SK-N-SH (cell line): ENCODE results near the gene ZNF639. TPM values are rescaled to one million over a fixed set of nuclear protein-coding genes. Genes with fewer than 3 reads are reported as not detected.

Experiments used
- ELF1 ChIP-seq: IDR thresholded peaks from 2 replicates; pipeline ENCODE4 v1.4.0; 2012
- FOSL2 ChIP-seq: IDR thresholded peaks from 2 replicates; pipeline ENCODE4 v1.4.0; 2012; ENCODE audit warnings: low read depth, mild to moderate bottlenecking, moderate library complexity, borderline replicate concordance
- FOXJ3 ChIP-seq: sonication (generic); formaldehyde crosslinking; IDR thresholded peaks from 2 replicates; pipeline ENCODE4 v1.5.1; 2020; ENCODE audit warnings: mild to moderate bottlenecking, missing genetic modification reagents
- IRF3 ChIP-seq: fragments of 150-350 bp; IDR thresholded peaks from 2 replicates; pipeline ENCODE4 v1.6.1; 2016; ENCODE audit warnings: mild to moderate bottlenecking, low read depth, low read length
- MAX ChIP-seq: IDR thresholded peaks from 2 replicates; pipeline ENCODE4 v1.4.0; 2012; ENCODE audit warnings: low read depth
- PBX3 ChIP-seq: IDR thresholded peaks from 2 replicates; pipeline ENCODE4; 2012
- RAD21 ChIP-seq: IDR thresholded peaks from 2 replicates; pipeline ENCODE4 v1.6.1; 2012; ENCODE audit warnings: mild to moderate bottlenecking, low read length
- RCOR1 ChIP-seq: fragments of 150-350 bp; IDR thresholded peaks from 2 replicates; pipeline ENCODE4 v1.6.1; 2017; ENCODE audit warnings: antibody characterized with exemption, low read length
- REST ChIP-seq: IDR thresholded peaks from 2 replicates; pipeline ENCODE4 v1.6.1; 2012; ENCODE audit warnings: mild to moderate bottlenecking, low read depth, low read length, moderate library complexity
- TAF1 ChIP-seq: IDR thresholded peaks from 2 replicates; pipeline ENCODE4 v1.6.1; 2012; ENCODE audit warnings: low read depth, mild to moderate bottlenecking, low read length, moderate library complexity, borderline replicate concordance
- USF1 ChIP-seq: IDR thresholded peaks from 2 replicates; pipeline ENCODE4 v1.4.0; 2012; ENCODE audit warnings: low read depth, borderline replicate concordance
- YY1 ChIP-seq: IDR thresholded peaks from 2 replicates; pipeline ENCODE4 v1.4.0; 2012; ENCODE audit warnings: low read depth, mild to moderate bottlenecking
- ZBTB33 ChIP-seq: IDR thresholded peaks from 2 replicates; pipeline ENCODE4 v1.4.0; 2012; ENCODE audit warnings: low read depth, borderline replicate concordance
- polyA plus RNA-seq, 3 experiments: library from polyadenylated mRNA; depleted of rRNA; stranded (reverse); fragments of >200 nt; gene quantifications; 2 replicates each; pipeline ENCODE4 v1.2.3, GENCODE V29; 2012

The ZNF639 gene
- polyA plus RNA-seq, 1 of the 3 experiments (the other 2 are of a cell fraction): 9.6 TPM

GRCh38 chr3:179347345-179348194 lies 24.7 kb downstream of the ZNF639 start, which contains the start of gene MFN1 (continued):
- 0 out of 2 replicates have a peak, but pooled peaks have one; percentile 16 for TF ChIP-seq FOXJ3 (CRISPR knock-in tag)
- peak; percentile 80 for TF ChIP-seq ELF1
- peak; percentile 97 for TF ChIP-seq YY1
- TF ChIP-seq TAF1: peak; percentile 73
- TF ChIP-seq FOSL2: no peak
- no peak for TF ChIP-seq USF1
- TF ChIP-seq IRF3: no peak
- TF ChIP-seq MAX: no peak; the same call in none of the 2 replicates
- TF ChIP-seq REST: no peak
- no peak for TF ChIP-seq RAD21
- 0 out of 2 replicates have a peak, but pooled peaks have one; percentile 15 for TF ChIP-seq PBX3
- TF ChIP-seq RCOR1: peak; percentile 36; the same call in 1 of the 2 replicates
- TF ChIP-seq ZBTB33: no peak
